Naive thymus-derived CD4-positive, alpha-beta T cell (primary cell): ENCODE data around the gene AGAP2. TPM values are rescaled to one million over a fixed set of nuclear protein-coding genes. Genes with fewer than 3 reads are reported as not detected.

Source experiments
- ATAC-seq: fragments of 150-1000 bp; cut with Tn5 transposase; 2 replicates; pipeline ENCODE4 v1.10.0; 2021; ENCODE audit warnings: mild to moderate bottlenecking, moderate library complexity
- CTCF ChIA-PET: fragments of 350-600 bp; sonication (Branson Sonifier 250); formaldehyde crosslinking; loops from one replicate; lab custom pipeline; 2021; ENCODE audit warnings: antibody characterized with exemption; lab: Charles Lee
- POLR2A ChIA-PET: fragments of 350-600 bp; sonication (Branson Sonifier 250); formaldehyde crosslinking; loops from one replicate; lab custom pipeline; 2021; ENCODE audit warnings: antibody characterized with exemption, inconsistent platforms; lab: Charles Lee
- DNase-seq, 9 donors: peaks; one replicate each; pipeline versions ENCODE4 v3.0.0 to v3.0.0-alpha.2; 2020 to 2022; ENCODE audit warnings: mixed read lengths in 1 of 9
- H3K27ac ChIP-seq: one replicate; pipeline ENCODE4 v1.7.0; 2013; ENCODE audit warnings: mild to moderate bottlenecking, low read depth, low read length, moderate library complexity
- H3K27me3 ChIP-seq, 2 donors: one replicate each; pipeline ENCODE4 v1.7.0; 2013; ENCODE audit warnings: low read length in 2 of 2, mild to moderate bottlenecking in 2 of 2, moderate library complexity in 2 of 2; ENCODE audit not compliant: control insufficient read depth in 2 of 2, insufficient read depth in 2 of 2
- H3K36me3 ChIP-seq, 3 experiments: 1 replicate in 2 of 3; 2 replicates in 1 of 3; pipeline ENCODE4 v1.7.0; 2013; ENCODE audit warnings: low read length in 3 of 3, mild to moderate bottlenecking in 3 of 3, moderate library complexity in 1 of 3; ENCODE audit not compliant: insufficient read depth in 3 of 3, control insufficient read depth in 2 of 3
- H3K4me1 ChIP-seq, 2 donors: one replicate each; pipeline ENCODE4 v1.7.0; 2013; ENCODE audit warnings: low read length in 2 of 2, mild to moderate bottlenecking in 2 of 2, moderate library complexity in 1 of 2; ENCODE audit not compliant: control insufficient read depth in 2 of 2, insufficient read depth in 2 of 2
- H3K4me3 ChIP-seq: 2 replicates; pipeline ENCODE4 v1.7.0; 2013; ENCODE audit warnings: mild to moderate bottlenecking, low read length
- H3K9me3 ChIP-seq, 3 experiments: 1 replicate in 2 of 3; 2 replicates in 1 of 3; pipeline ENCODE4 v1.7.0; 2013; ENCODE audit warnings: low read length in 3 of 3; ENCODE audit not compliant: control insufficient read depth in 2 of 3
- H3K27ac Mint-ChIP-seq, 9 donors: one replicate each; pipeline ENCODE4 v1.8.0; 2020 to 2022; ENCODE audit warnings: mixed read lengths in 9 of 9, mild to moderate bottlenecking in 8 of 9, moderate library complexity in 5 of 9, inconsistent platforms in 2 of 9
- H3K27me3 Mint-ChIP-seq, 5 donors: one replicate each; pipeline ENCODE4 v1.8.0; 2021 to 2022; ENCODE audit warnings: mixed read lengths in 5 of 5, mild to moderate bottlenecking in 1 of 5
- H3K36me3 Mint-ChIP-seq, 5 donors: one replicate each; pipeline ENCODE4 v1.8.0; 2020 to 2022; ENCODE audit warnings: mixed read lengths in 5 of 5, mild to moderate bottlenecking in 3 of 5, inconsistent platforms in 1 of 5
- H3K4me1 Mint-ChIP-seq, 7 donors: one replicate each; pipeline ENCODE4 v1.8.0; 2020 to 2022; ENCODE audit warnings: mixed read lengths in 7 of 7, mild to moderate bottlenecking in 3 of 7, inconsistent platforms in 1 of 7
- H3K4me3 Mint-ChIP-seq, 10 donors: one replicate each; pipeline ENCODE4 v1.8.0; 2020 to 2022; ENCODE audit warnings: mild to moderate bottlenecking in 10 of 10, mixed read lengths in 10 of 10, moderate library complexity in 6 of 10, inconsistent platforms in 2 of 10
- H3K9me3 Mint-ChIP-seq, 11 donors: one replicate each; pipeline ENCODE4 v1.8.0; 2020 to 2022; ENCODE audit warnings: mixed read lengths in 11 of 11, mild to moderate bottlenecking in 4 of 11, inconsistent platforms in 1 of 11, moderate library complexity in 1 of 11
- intact Hi-C, 2 donors: fragments of 100-400 bp; cut with micrococcal nuclease; formaldehyde crosslinking; loops; one replicate each; pipeline ENCODE4 v1.15.1; 2023
- polyA plus RNA-seq, 2 donors: library from polyadenylated mRNA; unstranded; fragments of 300-500 nt; fragmentation: Illumina TruSeq; gene quantifications; one replicate each; pipeline ENCODE4 v1.2.3, GENCODE V29; 2021
- total RNA-seq, 6 experiments: library from RNA in 5 of 6; stranded (reverse) in 5 of 6; gene quantifications; 1 replicate in 5 of 6; 2 replicates in 1 of 6; pipeline ENCODE4 v1.2.3 and lab custom pipeline; 2021 to 2026

AGAP2 gene
- total and polyA plus RNA-seq, 7 experiments from 2014 or later, result 3.0 to 66.7 (median 41.3) TPM

DNA sequence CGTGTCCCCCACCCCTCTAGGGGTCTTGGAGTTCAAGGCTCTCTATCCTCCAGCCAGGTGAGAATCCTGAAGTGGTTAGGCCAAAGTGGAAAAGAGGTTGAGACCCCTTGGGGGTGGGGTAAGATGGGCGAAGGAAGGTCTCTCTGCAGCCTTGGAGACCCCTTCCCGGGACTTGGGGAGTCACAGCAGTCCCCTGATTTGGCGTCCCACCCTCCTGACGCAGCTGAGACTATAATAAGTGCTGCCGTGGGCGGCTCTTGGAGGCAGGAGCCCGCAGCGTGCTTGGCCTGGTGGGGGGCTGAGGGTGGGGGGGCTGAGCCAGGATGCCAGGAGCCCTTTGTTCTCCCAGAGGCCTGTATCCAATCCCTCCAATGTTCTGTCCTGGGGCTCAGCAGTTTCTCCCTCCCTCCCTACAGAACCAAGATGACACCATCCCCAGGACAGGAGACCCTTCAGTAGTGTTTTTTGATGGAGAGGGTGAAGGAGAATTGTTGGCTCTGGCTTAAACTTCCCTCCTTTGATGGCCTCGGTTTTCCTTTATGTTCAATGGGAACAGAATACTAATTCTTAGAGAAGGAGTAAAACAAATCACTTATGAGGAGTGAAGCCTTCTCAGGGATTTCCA, 1.5 kb upstream of the AGAP2 start:
- DNase-seq (no peak), ATAC-seq (no peak)
- CTCF ChIA-PET, result interaction anchor here (0.5 to 2.8 kb wide), 4 partner anchors 10 to 96 kb away, joined by 3 to 11 read pairs (median 4); partner anchors contain the start of genes EEF1AKMT3 and METTL1
- Histone ChIP-seq H3K27me3 (no peaks in the 10 kb centered on the region), H3K27ac (peak overlapping the region; percentile 91), H3K36me3 (peaks cover 1 to 42% (median 3%) of the 10 kb centered on the region in 3 experiments), H3K4me1 (peaks cover 36% of the 10 kb centered on the region in 2 donors), H3K4me3 (peak overlapping the region; percentile 73), H3K9me3 (no peaks in the 10 kb centered on the region)
- no peaks in the 10 kb centered on the region for H3K27me3 Mint-ChIP-seq
- POLR2A ChIA-PET, result interaction anchor here (0.8 to 2.6 kb wide), 4 partner anchors 15 to 42 kb away, joined by 3 to 17 read pairs (median 4); partner anchors contain the start of gene MARCHF9
- intact Hi-C loops, result loop anchor here (2.0 to 10.0 kb wide), 9 partner anchors 13 to 1813 kb away; partner anchors contain the start of genes MARCHF9 (in 2 of the 2), RPL41 (in 2 of the 2), ZC3H10 (in 2 of the 2) and ARHGAP9 (in 1 of the 2)
- peak overlapping the region; percentile 58 to 95 (median 90) for H3K4me3 Mint-ChIP-seq
- H3K4me1 Mint-ChIP-seq, result peaks cover 30 to 64% (median 50%) of the 10 kb centered on the region in 7 donors
- peaks cover 0 to 2% (median 0%) of the 10 kb centered on the region in 11 donors for H3K9me3 Mint-ChIP-seq
- peaks cover 0 to 19% (median 6%) of the 10 kb centered on the region in 5 donors for H3K36me3 Mint-ChIP-seq
- H3K27ac Mint-ChIP-seq, result peak overlapping the region; percentile 80 to 97 (median 89)

DNA sequence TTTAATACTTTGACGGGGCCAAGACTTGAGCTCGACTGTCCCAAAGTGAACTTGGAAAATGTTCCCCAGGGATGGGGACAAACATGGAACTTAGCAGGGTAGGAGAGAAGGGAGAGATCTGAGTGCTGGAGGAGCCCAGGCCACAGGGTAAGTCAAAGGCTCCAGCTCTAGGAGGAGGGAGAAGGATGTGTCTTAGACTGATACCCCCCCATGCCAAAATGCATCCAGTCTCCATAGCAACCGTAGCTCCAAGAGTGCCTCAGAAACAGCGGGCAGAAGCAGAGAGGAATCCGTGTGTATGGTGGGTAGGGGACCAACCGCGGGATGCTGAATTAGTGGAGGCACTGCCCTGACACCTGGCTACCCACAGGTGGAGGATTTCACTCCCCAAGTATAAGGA, 845 bp upstream of the AGAP2 start:
- Mint-ChIP-seq H3K27me3 (no peaks in the 10 kb centered on the region), H3K27ac (peak overlapping the region; percentile 76 to 97 (median 86)), H3K4me1 (peaks cover 28 to 64% (median 50%) of the 10 kb centered on the region in 7 donors), H3K36me3 (peaks cover 0 to 22% (median 13%) of the 10 kb centered on the region in 5 donors), H3K9me3 (peaks cover 0 to 2% (median 0%) of the 10 kb centered on the region in 11 donors), H3K4me3 (peak overlapping the region; percentile 48 to 95 (median 72))
- POLR2A ChIA-PET, result interaction anchor here (0.9 kb wide), 1 partner anchor 19 kb away, joined by 3 read pairs; no protein-coding TSS in a partner anchor
- H3K4me1 ChIP-seq, result peaks cover 35 to 36% of the 10 kb centered on the region in 2 donors
- H3K4me3 ChIP-seq, result peak overlapping the region; percentile 73
- no peak for DNase-seq
- H3K27ac ChIP-seq, result peak overlapping the region; percentile 91
- H3K9me3 ChIP-seq, result no peaks in the 10 kb centered on the region
- CTCF ChIA-PET, result no interaction called here
- H3K27me3 ChIP-seq, result no peaks in the 10 kb centered on the region
- ATAC-seq, result no peak
- intact Hi-C loops, result no loop called here
- H3K36me3 ChIP-seq, result peaks cover 7 to 48% (median 8%) of the 10 kb centered on the region in 3 experiments

DNA sequence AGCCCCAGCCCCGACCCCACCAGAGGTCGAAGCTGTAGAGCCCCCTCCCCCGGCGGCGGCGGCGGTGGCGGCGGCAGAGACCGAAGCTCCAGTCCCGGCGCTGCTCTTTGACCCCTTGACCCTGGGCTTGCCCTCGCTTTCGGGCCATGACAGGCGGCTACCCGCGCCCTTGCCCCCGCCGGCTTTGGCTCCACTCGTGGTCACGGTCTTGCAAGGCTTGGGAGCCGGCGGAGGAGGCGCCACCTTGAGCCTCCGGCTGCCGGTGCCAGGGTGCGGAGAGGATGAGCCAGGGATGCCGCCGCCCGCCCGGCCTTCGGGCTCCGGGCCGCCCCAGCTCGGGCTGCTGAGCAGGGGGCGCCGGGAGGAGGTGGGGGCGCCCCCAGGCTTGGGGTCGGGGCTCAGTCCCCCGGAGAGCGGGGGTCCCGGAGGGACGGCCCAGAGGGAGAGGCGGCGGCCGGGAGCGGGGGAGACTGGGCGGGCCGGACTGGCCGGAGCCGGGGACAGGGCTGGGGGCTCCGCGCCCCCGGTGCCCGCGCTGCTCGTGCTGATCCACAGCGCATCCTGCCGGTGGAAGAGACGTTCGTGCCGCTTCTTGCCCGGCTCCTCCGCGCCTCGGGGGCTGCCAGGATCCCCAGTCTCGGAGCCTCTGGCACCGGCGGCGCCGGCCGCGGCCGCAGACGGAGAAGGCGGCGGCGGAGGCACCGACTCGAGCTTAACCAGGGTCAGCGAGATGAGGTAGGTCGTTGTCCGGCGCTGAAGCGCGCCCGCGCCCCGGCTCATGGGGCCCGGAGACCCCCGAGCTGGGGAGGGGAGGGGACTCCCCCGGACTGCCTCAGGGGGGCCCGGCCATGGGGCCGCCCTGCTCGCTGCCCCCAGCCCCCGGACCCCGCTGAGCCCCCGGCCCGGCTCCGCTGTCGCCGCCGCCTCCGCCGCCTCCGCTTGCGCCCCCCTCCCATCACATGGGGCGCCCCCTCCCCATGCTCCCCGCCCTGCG, 778 bp downstream of the AGAP2 start:
- Mint-ChIP-seq H3K36me3 (peaks cover 1 to 27% (median 15%) of the 10 kb centered on the region in 5 donors), H3K27me3 (no peaks in the 10 kb centered on the region), H3K27ac (no peak overlapping the region), H3K4me1 (peaks cover 23 to 57% (median 41%) of the 10 kb centered on the region in 7 donors), H3K4me3 (no peak overlapping the region), H3K9me3 (peaks cover 0 to 2% (median 0%) of the 10 kb centered on the region in 11 donors)
- no peaks in the 10 kb centered on the region for H3K27me3 ChIP-seq
- peaks cover 17 to 65% (median 21%) of the 10 kb centered on the region in 3 experiments for H3K36me3 ChIP-seq
- POLR2A ChIA-PET, result interaction anchor here (0.5 to 0.6 kb wide), 2 partner anchors 73 to 1718 kb away, joined by 4 to 6 read pairs; no protein-coding TSS in a partner anchor
- CTCF ChIA-PET, result no interaction called here
- no peaks in the 10 kb centered on the region for H3K9me3 ChIP-seq
- no peak for ATAC-seq
- H3K4me3 ChIP-seq, result no peak overlapping the region
- H3K4me1 ChIP-seq, result peaks cover 23 to 28% of the 10 kb centered on the region in 2 donors
- intact Hi-C loops, result no loop called here
- H3K27ac ChIP-seq, result no peak overlapping the region
- DNase-seq, result no peak

DNA sequence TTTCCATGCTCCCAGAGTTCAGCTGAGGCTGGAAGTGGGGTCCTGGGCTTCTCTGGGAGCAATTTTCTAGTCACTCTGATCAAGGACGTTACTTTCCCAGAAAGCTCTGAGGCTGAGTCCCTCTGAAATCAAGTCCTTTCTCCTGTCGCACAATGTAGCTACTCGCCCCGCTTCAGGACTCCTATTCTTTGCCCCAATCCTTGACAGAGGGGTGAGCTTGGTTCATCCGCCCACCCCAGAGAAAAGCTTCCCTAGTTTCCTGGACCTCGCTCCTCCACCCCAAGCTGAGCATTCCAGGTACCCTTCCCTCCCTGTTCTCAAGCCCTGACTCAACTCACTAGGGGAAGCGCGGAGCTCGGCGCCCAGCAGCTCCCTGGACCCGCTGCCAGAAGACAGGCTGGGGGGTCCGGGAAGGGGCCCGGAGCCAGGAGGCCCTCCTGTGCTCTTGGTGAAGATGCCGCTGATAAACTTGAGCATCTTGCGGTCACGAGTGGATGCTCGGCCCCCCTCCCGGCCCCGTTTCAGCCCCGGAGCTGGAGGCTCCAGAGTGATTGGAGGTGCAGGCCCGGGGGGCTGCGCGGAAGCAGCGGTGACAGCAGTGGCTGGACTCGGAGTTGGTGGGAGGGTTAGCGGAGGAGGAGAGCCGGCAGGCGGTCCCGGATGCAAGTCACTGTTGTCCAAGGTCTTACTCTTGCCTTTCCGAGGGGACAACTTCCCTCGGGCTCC, 1.6 kb downstream of the AGAP2 start:
- ATAC-seq (no peak), DNase-seq (no peak)
- no peaks in the 10 kb centered on the region for H3K27me3 ChIP-seq
- peaks cover 16 to 22% of the 10 kb centered on the region in 2 donors for H3K4me1 ChIP-seq
- Mint-ChIP-seq H3K4me1 (peaks cover 23 to 50% (median 36%) of the 10 kb centered on the region in 7 donors), H3K36me3 (peaks cover 4 to 36% (median 15%) of the 10 kb centered on the region in 5 donors), H3K4me3 (peak overlapping the region in 1 of 10 donors; percentile 50), H3K27me3 (no peaks in the 10 kb centered on the region), H3K27ac (peak overlapping the region in 7 of 9 donors; percentile 15 to 78 (median 36)), H3K9me3 (peaks cover 0 to 2% (median 0%) of the 10 kb centered on the region in 11 donors)
- no peak overlapping the region for H3K4me3 ChIP-seq
- POLR2A ChIA-PET, result interaction anchor here (0.6 kb wide), 1 partner anchor 1718 kb away, joined by 4 read pairs; no protein-coding TSS in a partner anchor
- CTCF ChIA-PET, result interaction anchor here (0.6 kb wide), 1 partner anchor 65 kb away, joined by 3 read pairs; no protein-coding TSS in a partner anchor
- peaks cover 17 to 73% (median 23%) of the 10 kb centered on the region in 3 experiments for H3K36me3 ChIP-seq
- H3K27ac ChIP-seq, result no peak overlapping the region
- intact Hi-C loops, result no loop called here
- H3K9me3 ChIP-seq, result no peaks in the 10 kb centered on the region

DNA sequence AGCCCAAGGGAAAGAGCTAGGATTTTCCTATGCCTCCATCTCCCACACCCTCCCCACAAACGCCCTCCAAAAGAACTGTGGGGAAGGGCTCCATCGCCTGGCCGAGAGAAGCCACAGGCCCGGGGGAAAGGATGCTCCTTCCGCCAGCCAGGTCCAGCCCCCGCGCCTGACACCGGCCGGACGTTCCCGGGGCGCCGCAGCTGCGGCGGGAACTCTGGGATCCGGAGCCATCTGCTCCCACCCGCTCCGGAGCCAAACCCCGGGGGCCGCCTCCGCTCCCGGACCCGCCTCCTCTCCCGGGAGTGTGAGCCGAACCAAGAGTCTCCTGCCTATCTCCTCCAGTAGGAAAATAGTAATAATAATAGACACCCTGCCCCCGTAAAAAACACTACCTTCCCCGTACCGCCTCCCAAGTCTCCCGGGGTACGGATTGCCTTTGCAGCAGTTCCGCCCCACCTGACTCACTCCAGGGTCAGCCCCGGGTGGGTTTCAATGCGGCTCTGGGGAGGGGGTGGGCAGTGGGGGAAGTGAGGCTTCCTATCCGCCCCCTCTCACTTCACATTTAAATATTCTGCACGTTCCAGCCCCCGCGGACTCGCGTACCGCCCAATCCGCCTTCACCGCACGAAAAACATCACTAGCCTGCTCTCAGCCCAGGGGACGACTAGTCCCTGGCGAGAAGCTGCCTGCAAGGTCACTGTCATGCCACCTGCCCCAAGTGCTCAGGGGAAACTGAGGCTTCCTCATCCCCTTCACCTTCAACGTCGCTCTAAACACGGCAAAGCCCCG, 2.4 kb downstream of the AGAP2 start:
- Histone ChIP-seq H3K27me3 (no peaks in the 10 kb centered on the region), H3K27ac (peak overlapping the region; percentile 38), H3K4me3 (no peak overlapping the region), H3K9me3 (no peaks in the 10 kb centered on the region), H3K36me3 (peaks cover 23 to 81% (median 27%) of the 10 kb centered on the region in 3 experiments), H3K4me1 (peaks cover 16 to 22% of the 10 kb centered on the region in 2 donors)
- Mint-ChIP-seq H3K4me3 (no peak overlapping the region), H3K27me3 (no peaks in the 10 kb centered on the region), H3K9me3 (peaks cover 0 to 2% (median 0%) of the 10 kb centered on the region in 11 donors), H3K36me3 (peaks cover 9 to 42% (median 15%) of the 10 kb centered on the region in 5 donors), H3K27ac (peak overlapping the region in 4 of 9 donors; percentile 23 to 78 (median 54)), H3K4me1 (peaks cover 21 to 42% (median 32%) of the 10 kb centered on the region in 7 donors)
- CTCF ChIA-PET, result interaction anchor here (0.6 kb wide), 1 partner anchor 66 kb away, joined by 3 read pairs; no protein-coding TSS in a partner anchor
- DNase-seq (no peak), ATAC-seq (no peak)
- intact Hi-C loops, result no loop called here
- POLR2A ChIA-PET, result no interaction called here
